HG03432 (cell line): ENCODE results near the gene KIF1A.
A peak's percentile ranks its signal among the peaks of the same experiment; 100 is the strongest.
"Not testable (repeated sequence)": the region's sequence is repeated elsewhere in the genome, so short reads cannot be mapped to it uniquely, and the experiment has no call there.

Source experiments
- ATAC-seq: cut with Tn5 transposase; IDR thresholded peaks from one replicate; pipeline ENCODE4 v1.9.1; 2021; ENCODE audit warnings: mild to moderate bottlenecking, moderate library complexity; ENCODE audit not compliant: unreplicated experiment

KIF1A gene

GRCh38 chr2:240848900-240849680, 29.1 kb upstream of the KIF1A start:
- ATAC-seq = no peak

GRCh38 chr2:240847817-240848216, 27.8 kb upstream of the KIF1A start:
- no peak for ATAC-seq

- no peak for ATAC-seq
Observed at GRCh38 chr2:240846873-240847595, 27.0 kb upstream of the KIF1A start.

GRCh38 chr2:240846309-240846708, 26.3 kb upstream of the KIF1A start:
- not testable (repeated sequence) for ATAC-seq

GRCh38 chr2:240840435-240841060, 20.5 kb upstream of the KIF1A start:
- ATAC-seq = no peak

- no peak for ATAC-seq
Observed at GRCh38 chr2:240839152-240840143, 19.4 kb upstream of the KIF1A start.

GRCh38 chr2:240837621-240838020, 17.6 kb upstream of the KIF1A start:
- no peak for ATAC-seq

GRCh38 chr2:240836781-240837467, 16.9 kb upstream of the KIF1A start:
- ATAC-seq = no peak

GRCh38 chr2:240835528-240835927, 15.5 kb upstream of the KIF1A start:
- ATAC-seq = no peak

GRCh38 chr2:240834377-240834975, 14.5 kb upstream of the KIF1A start:
- ATAC-seq = no peak

- ATAC-seq = no peak
Observed at GRCh38 chr2:240833724-240834285, 13.8 kb upstream of the KIF1A start.

GRCh38 chr2:240832921-240833494, 13.0 kb upstream of the KIF1A start:
- ATAC-seq = no peak

GRCh38 chr2:240832205-240832727, 12.2 kb upstream of the KIF1A start:
- peak; percentile 87 for ATAC-seq

GRCh38 chr2:240831594-240832204, 11.7 kb upstream of the KIF1A start:
- ATAC-seq = no peak

- no peak for ATAC-seq
Observed at GRCh38 chr2:240825476-240825875, 5.5 kb upstream of the KIF1A start.

GRCh38 chr2:240823449-240824336, 3.7 kb upstream of the KIF1A start:
- no peak for ATAC-seq

- ATAC-seq = no peak
Observed at GRCh38 chr2:240822280-240822847, 2.3 kb upstream of the KIF1A start.
